ENCODE data around the gene SLC37A4.

GRCh38 chr11:118984825-118985224 lies 45.9 kb downstream of the SLC37A4 start:
- no peak for TF ChIP-seq EZH2phosphoT487 (IDR thresholded peaks at IDR 0.05; ENCODE audit: borderline replicate concordance, low read depth, low read length)
- TF ChIP-seq, protein P1, sequence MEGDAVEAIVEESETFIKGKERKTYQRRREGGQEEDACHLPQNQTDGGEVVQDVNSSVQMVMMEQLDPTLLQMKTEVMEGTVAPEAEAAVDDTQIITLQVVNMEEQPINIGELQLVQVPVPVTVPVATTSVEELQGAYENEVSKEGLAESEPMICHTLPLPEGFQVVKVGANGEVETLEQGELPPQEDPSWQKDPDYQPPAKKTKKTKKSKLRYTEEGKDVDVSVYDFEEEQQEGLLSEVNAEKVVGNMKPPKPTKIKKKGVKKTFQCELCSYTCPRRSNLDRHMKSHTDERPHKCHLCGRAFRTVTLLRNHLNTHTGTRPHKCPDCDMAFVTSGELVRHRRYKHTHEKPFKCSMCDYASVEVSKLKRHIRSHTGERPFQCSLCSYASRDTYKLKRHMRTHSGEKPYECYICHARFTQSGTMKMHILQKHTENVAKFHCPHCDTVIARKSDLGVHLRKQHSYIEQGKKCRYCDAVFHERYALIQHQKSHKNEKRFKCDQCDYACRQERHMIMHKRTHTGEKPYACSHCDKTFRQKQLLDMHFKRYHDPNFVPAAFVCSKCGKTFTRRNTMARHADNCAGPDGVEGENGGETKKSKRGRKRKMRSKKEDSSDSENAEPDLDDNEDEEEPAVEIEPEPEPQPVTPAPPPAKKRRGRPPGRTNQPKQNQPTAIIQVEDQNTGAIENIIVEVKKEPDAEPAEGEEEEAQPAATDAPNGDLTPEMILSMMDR (conservative IDR thresholded peaks at IDR 0.05; ENCODE audit: low read length), result no peak
